NCI-H82 treated with DMSO at 0.1 percent for 48 hours (cell line): ENCODE results near the gene HOXC4.
"Not testable (repeated sequence)": the region's sequence is repeated elsewhere in the genome, so short reads cannot be mapped to it uniquely, and the experiment has no call there.

Experiments
- DNase-seq: peaks from one replicate; lab custom pipeline; 2025; ENCODE audit not compliant: unreplicated experiment; lab: John Stamatoyannopoulos, UW

The HOXC4 gene

DNA sequence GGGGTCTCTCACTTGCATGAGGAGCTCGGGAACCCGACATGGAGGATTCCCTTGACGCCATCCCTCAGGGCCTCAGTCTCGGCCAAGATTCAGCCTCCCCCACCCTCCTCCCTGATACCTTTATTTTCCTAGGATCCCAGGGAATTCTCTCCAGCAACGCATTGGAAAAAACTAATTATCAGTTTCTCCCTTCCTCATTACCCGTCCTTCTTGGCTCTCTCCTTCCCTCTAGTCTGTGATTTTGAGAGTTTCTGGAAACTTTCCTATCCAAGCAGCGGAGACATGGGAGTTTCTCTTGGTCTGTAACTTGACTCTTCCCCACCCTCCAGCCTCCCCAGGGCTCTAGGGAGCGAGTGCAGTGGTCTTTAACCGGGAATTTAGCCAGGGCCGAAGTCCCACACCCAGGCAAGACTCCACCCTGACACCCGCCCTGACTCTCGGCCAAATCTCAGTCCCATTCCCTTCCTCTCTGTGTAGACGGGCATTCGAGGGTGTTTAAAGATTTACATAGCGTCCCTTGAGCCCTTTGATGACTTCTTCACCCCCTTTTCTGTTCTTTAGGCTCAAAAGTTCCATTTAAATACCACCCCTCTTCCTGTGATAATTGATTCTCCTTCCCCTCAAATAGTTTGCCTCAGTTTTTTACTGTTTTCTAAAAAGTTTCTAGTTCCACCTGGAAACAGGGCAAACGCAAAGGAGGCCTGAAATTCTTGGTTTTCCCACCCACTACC, 14.1 kb upstream of the HOXC4 start:
- DNase-seq: no peak

DNA sequence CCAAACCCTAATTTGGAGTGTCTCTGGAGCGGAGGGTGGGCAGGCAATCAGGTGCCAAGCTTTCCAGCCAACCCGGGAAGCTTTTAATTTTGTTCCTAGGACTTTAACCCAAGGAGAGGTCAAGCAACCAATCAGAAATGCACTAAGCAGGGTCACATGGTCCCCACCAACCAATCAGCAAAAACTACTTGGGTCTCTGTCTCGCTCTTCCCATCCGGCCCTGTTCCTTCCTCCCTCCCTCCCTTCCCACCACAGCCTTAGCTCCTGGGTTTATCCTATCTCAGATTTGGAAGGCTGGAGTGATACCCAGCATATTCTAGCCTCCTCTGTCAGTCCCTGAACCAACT, 13.5 kb upstream of the HOXC4 start:
- DNase-seq: no peak

DNA sequence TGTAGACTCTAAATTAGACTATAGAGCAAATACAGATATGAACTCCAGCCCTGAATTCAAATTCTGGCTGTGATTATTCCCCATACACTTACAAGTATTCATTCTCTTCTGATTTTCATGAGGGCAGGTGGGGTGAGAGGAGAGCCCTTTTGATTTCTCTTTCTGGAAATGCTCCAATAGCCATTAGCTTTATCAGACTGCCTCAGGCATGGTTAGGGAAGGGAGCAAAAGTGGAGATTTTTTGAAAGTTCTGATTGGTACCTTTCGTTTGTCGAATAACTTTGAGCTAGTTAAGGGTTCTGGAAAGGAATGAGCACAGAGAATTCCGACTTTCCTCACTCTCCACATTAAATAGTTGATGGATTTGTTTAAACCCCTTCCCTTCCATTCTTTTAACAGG, 13.0 kb upstream of the HOXC4 start:
- no peak for DNase-seq

- DNase-seq: no peak
These were observed 12.4 kb upstream of the HOXC4 start for GRCh38 chr12:54041097-54041690.

DNA sequence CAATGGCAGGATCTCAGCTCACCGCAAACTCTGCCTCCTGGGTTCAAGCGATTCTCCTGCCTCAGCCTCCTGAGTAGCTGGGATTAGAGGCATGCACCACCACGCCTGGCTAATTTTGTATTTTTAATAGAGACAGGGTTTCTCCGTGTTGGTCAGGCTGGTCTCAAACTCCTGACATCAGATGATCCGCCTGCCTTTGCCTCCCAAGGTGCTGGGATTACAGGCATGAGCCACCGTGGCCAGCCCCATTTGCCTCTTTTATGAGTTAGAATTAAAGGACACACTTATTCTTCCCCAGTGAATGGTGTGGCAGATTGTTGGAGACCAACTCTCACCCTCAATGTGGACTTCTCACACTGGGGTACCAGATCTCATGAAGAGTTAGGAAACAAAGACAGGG, 11.6 kb upstream of the HOXC4 start:
- not testable (repeated sequence) for DNase-seq

DNA sequence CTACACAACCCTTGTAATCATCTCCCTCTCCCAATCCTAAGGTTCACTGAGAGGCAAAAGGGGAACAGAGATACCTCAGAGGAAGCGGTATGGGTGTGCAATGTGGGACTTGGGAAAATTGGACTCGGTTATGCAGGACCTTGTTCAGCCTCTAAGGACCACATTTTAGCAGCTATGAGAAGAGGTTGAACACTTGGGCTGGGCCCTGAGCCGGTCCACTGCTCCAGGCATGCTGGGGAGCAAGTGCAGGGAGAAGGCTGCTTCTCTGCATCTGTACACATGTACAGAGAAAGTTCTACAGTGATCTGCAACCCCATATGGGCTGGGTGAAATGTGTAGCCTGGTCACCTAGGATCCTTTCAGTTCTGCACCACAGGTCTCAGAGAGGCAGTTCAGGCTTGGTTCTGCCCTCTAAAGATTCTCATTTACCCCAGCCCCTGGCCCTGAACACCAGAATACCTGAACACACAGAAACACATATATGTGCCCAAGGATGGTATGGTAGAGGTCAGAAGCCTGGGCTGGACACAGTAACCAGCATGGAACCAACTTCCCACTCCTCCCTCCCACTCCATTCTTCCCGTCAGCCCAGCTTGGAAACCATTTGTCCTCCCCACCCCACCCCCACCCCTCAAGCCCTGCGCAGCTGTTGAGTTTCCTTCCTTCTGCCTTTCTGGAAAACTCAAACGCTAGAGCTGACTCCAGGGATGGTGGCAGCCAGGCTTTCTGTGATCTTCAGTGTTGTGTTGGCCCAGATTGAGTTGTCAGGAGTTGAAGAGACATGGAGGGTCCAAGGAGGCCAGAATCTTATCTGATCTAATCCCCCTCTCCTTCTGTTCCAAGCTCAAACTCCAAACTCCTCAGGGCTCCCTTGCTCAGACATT, 10.4 kb upstream of the HOXC4 start:
- no peak for DNase-seq

GRCh38 chr12:54044425-54045103, 9.1 kb upstream of the HOXC4 start:
- DNase-seq: no peak

GRCh38 chr12:54045401-54045800, 8.2 kb upstream of the HOXC4 start:
- DNase-seq: no peak

GRCh38 chr12:54045868-54046521, 7.6 kb upstream of the HOXC4 start:
- DNase-seq: no peak

- DNase-seq: no peak
These were observed 6.9 kb upstream of the HOXC4 start for GRCh38 chr12:54046809-54047159.

- DNase-seq: no peak
These were observed 6.3 kb upstream of the HOXC4 start for GRCh38 chr12:54047160-54047963.

GRCh38 chr12:54047964-54048303, 5.7 kb upstream of the HOXC4 start:
- no peak for DNase-seq

DNA sequence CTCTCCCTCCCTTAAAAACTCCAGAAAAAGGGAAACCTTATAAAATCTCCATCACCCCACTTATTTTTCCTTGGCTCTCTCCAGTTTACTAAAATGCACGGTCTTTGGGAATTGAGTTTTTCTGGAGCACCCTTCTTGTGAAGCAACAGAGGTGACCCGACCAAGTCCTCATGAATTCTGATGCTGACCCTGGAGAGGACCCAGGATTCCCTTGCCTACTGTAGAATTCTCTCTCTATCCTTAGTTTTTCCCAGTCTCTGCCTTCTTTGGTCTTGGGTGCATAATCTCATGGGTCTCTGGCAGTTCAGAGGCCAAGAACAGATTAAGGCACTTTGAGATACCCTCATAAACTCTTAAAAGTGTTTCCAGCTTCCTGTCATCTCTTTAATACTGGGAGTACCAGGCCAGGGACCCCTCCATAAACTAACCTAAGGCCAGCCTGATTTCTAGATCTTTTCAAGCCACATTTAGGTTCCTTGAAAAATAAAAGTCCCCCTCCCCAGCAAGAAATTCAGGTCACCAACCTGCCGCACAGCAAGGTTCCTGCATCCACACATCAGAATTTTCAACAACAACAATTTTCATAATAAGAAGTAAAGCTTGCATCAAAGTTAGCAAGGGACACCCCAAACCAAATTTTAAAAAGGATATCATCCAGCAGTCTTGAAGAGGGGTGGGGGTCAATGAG, 5.1 kb upstream of the HOXC4 start:
- DNase-seq: no peak

DNA sequence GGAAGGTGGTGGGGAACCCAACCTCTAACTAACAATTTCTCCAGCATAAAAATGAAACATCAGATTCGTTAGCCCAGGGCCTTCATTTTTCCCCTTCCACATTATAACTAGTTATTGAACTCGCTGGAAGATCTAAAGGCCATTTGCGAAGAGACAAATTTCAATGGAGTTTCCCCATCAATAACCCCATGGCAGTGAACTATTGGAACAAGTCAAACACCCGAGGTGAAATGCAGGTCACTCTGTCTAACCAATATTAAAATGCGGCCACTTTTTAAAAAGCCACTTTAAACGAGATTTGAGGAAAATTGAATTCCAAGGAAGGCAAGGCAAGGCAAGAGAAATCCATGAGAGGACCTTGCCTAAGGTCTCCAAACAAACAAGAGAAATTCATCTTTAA, 4.5 kb upstream of the HOXC4 start:
- no peak for DNase-seq

DNA sequence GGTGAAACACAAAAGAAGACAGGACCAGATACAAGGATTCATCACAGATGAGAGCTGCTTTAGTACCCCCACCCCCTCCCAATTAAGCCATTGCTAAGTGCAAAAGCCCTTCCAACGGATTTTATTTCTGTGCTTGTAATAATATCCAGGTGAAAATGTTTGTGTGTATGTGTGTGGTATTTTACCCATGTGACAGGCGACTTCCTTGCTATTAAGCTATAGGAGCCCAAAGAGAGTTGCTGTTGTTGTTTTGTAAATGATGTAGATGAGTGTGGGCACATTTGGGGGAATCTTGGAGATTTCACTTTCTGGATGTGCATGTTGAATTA, 3.2 kb upstream of the HOXC4 start:
- DNase-seq: no peak

DNA sequence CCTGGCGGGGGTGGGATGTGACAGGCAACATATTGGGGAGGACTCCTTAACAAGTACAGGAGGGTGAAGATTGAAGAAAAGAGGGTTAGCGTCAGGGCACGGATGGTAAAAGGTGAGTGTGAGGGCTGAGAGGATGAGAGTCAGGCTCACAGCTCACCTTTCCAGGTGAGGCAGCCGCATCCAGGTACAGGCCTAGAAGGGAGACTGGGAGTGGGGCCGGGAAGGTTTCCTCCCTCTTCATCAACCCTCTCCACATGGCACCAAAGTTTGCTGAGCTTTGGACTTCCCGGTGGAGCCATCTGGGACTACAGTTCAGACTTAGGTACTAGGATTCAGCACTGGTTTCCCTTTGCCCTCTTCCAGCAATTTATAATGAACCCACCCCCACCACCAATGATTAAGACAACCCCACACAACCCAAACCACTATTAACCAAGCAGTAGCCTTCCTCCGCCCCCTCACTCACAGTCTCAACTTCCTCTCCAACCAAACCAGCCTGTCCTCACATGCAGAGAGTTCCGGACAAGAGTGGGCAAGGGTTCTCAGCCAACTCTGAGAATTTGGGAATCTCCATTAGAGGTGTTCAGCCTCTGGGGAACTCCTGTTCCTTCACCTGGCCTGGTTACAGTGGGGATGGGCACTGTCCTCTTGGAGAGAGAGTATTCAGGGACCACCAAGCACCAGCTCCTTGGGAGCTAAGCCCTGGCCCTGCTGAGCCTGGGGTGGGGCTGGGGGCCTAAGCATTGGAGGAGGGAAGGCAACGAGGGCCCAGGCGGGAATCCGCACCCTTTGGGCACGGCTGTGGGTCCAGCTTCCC, 2.4 kb upstream of the HOXC4 start:
- no peak for DNase-seq

DNA sequence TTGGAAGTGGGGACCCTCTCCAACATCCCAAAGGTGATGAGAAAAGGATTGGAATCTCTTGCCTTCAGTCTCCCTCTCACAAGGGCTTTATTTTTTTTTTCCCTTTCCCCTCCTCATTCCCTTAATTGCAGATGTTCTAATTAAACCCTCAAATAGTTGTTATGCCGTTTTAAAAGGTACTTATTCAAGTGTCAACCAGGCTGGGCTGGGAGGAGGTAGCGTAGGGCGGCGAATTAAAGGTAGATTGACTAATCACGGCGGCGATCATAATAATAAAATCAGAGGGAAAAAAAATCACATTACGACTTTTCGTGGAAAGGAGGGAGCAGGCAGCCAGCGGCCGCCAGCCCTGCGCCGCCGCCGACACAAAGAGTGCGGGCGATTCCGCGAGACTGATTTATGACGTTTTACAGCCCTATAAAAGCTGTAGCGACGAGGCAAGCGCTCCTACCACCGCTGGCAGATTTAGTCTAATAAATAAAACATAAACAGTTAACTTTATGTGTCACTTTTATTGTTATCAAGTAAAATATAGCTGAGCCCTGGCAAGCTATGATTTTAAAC, 1.7 kb upstream of the HOXC4 start:
- no peak for DNase-seq

DNA sequence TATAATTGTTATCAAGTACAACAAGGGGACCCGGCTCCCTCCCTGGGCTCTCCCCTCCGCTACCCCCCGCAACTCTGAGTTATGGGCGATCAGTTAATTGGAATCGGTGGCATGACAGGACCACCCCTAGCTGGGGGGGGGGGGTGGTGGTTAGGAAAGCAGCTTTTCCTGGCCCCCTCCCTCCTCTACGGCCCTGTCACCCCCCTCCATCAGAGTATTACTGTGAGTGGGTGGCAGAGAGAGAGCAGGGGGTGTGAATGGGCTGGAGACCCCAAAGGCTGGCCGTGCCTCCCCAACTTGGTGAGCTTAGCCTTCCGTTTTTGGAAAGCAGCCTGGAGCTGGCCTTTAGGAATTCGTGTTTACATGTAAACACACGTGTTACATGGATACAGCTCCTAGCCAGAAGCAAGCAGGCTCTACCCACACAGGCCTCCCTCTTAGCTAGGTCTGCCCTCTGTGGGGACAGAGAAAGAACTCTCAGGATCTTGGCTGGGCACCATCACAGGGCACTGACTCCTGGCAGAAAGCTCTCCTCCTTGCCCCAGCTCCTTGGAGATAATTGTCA, 1.1 kb upstream of the HOXC4 start:
- DNase-seq: no peak
